Endothelial cell of umbilical vein (primary cell): ENCODE data around the gene EOLA1. TPM values are rescaled to one million over a fixed set of nuclear protein-coding genes. Genes with fewer than 3 reads are reported as not detected.

Source experiments
- BruUV-seq: library from RNA; stranded (reverse); fragments of 400-500 nt; replicated peaks from 2 replicates; lab custom pipeline; 2021; lab: Mats Ljungman, UMichigan
- CTCF ChIA-PET: fragments of 300-600, 350-600 bp; sonication (Branson Sonifier 250); formaldehyde crosslinking; loops from one replicate; lab custom pipeline; 2021; ENCODE audit warnings: antibody characterized with exemption, inconsistent platforms; lab: Charles Lee
- POLR2A ChIA-PET: fragments of 300-600, 350-600 bp; sonication (Branson Sonifier 250); formaldehyde crosslinking; loops from one replicate; lab custom pipeline; 2021; ENCODE audit warnings: antibody characterized with exemption, inconsistent platforms; lab: Charles Lee
- DNase-seq: peaks from one replicate; pipeline ENCODE4 v3.0.0-alpha.2; 2011; ENCODE audit warnings: low read depth, low spot score
- FAIRE-seq: peaks from 2 replicates; lab custom pipeline; 2011; peaks lifted over from hg19 to GRCh38; lab: Jason Lieb, UNC
- H2AFZ ChIP-seq: 2 replicates; pipeline ENCODE4 v1.6.0; 2012; ENCODE audit warnings: low read depth, low read length, control low read depth, inconsistent platforms
- H3K27ac ChIP-seq: 2 replicates; pipeline ENCODE4 v1.5.1; 2011; ENCODE audit warnings: low read depth, mild to moderate bottlenecking, control low read depth, low read length, moderate library complexity; ENCODE audit not compliant: insufficient read depth
- H3K27me3 ChIP-seq, 2 experiments: 2 replicates each; pipeline versions ENCODE4 v1.6.0 to v1.6.1; 2011; ENCODE audit warnings: low read length in 2 of 2, mixed read lengths in 1 of 2; ENCODE audit not compliant: control insufficient read depth in 2 of 2, insufficient read depth in 2 of 2
- H3K36me3 ChIP-seq, 2 experiments: 2 replicates in 1 of 2; 3 replicates in 1 of 2; pipeline ENCODE4 v1.5.1; 2011; ENCODE audit warnings: low read length in 2 of 2, mild to moderate bottlenecking in 1 of 2, moderate library complexity in 1 of 2; ENCODE audit not compliant: control insufficient read depth in 2 of 2, insufficient read depth in 2 of 2; ENCODE audit errors: extremely low read depth in 1 of 2
- H3K4me1 ChIP-seq: 3 replicates; pipeline ENCODE4 v1.5.1; 2011; ENCODE audit warnings: mild to moderate bottlenecking, low read length; ENCODE audit not compliant: control insufficient read depth, insufficient read depth; ENCODE audit errors: extremely low read depth
- H3K4me2 ChIP-seq: 2 replicates; pipeline ENCODE4 v1.6.1; 2011; ENCODE audit warnings: low read length, control low read depth, mixed read lengths; ENCODE audit not compliant: insufficient read depth
- H3K4me3 ChIP-seq, 3 experiments: fragments of 200-600 bp in 1 of 3; sonication (generic), shearing (Covaris generic) in 1 of 3; replicated peaks in 1 of 3; 2 replicates each; pipeline ENCODE4 v1.5.1; 2011 to 2016; ENCODE audit warnings: control low read depth in 3 of 3, low read length in 3 of 3, mild to moderate bottlenecking in 2 of 3, inconsistent platforms in 1 of 3, low read depth in 1 of 3, moderate library complexity in 1 of 3; ENCODE audit not compliant: insufficient read depth in 1 of 3
- H3K79me2 ChIP-seq: 2 replicates; pipeline ENCODE4 v1.6.0; 2012; ENCODE audit warnings: low read length, inconsistent platforms; ENCODE audit not compliant: control insufficient read depth, insufficient read depth
- H3K9ac ChIP-seq: replicated peaks from 2 replicates; pipeline ENCODE3; 2011; ENCODE audit warnings: low read length, control low read depth; ENCODE audit not compliant: insufficient read depth; ENCODE audit errors: extremely low read depth
- H3K9me1 ChIP-seq: replicated peaks from 3 replicates; pipeline ENCODE4 v1.6.0; 2011; ENCODE audit warnings: mild to moderate bottlenecking, low read length; ENCODE audit not compliant: control insufficient read depth, insufficient read depth; ENCODE audit errors: extremely low read depth
- H3K9me3 ChIP-seq: replicated peaks from 2 replicates; pipeline ENCODE4 v1.5.1; 2012; ENCODE audit warnings: low read length, inconsistent platforms; ENCODE audit not compliant: control insufficient read depth, insufficient read depth
- H4K20me1 ChIP-seq: replicated peaks from 2 replicates; pipeline ENCODE3; 2011; ENCODE audit warnings: mild to moderate bottlenecking, low read length; ENCODE audit not compliant: control insufficient read depth, insufficient read depth; ENCODE audit errors: extremely low read depth
- EZH2 ChIP-seq: IDR thresholded peaks from 2 replicates; pipeline ENCODE4 v1.6.1; 2012; ENCODE audit warnings: borderline replicate concordance, low read depth, mild to moderate bottlenecking, moderate library complexity, low read length, inconsistent platforms; ENCODE audit not compliant: severe bottlenecking
- FOS ChIP-seq: IDR thresholded peaks from 2 replicates; pipeline ENCODE4 v1.6.1; 2011; ENCODE audit warnings: mild to moderate bottlenecking, low read length, moderate library complexity, borderline replicate concordance; ENCODE audit not compliant: insufficient read depth
- GATA2 ChIP-seq: IDR thresholded peaks from 2 replicates; pipeline ENCODE4 v1.7.0; 2011; ENCODE audit warnings: low read depth, mild to moderate bottlenecking, moderate library complexity, mixed read lengths, low read length; ENCODE audit not compliant: insufficient read length, insufficient read depth
- JUN ChIP-seq: IDR thresholded peaks from 2 replicates; pipeline ENCODE4 v1.6.1; 2011; ENCODE audit warnings: borderline replicate concordance, low read depth; ENCODE audit not compliant: insufficient read length, insufficient read depth
- MYC ChIP-seq: IDR thresholded peaks from one replicate; pipeline ENCODE4 v1.6.1; 2011; ENCODE audit warnings: mild to moderate bottlenecking, low read depth, low read length
- POLR2A ChIP-seq: IDR thresholded peaks from 2 replicates; pipeline ENCODE4 v1.6.1; 2012; ENCODE audit warnings: low read depth, mild to moderate bottlenecking, control low read depth, low read length
- POLR2AphosphoS5 ChIP-seq: IDR thresholded peaks from 2 replicates; pipeline ENCODE4 v1.6.1; 2012; ENCODE audit warnings: low read depth, mild to moderate bottlenecking, control low read depth, low read length, moderate library complexity; ENCODE audit not compliant: insufficient read depth
- dilution Hi-C: fragments of 300-500 bp; cut with MboI; formaldehyde crosslinking; loops from one replicate; pipeline ENCODE4 v1.15.0; 2019; ENCODE audit warnings: low sequenced_read_pairs; ENCODE audit not compliant: extremely low pct_ligation_motif_present
- intact Hi-C: fragments of 100-400 bp; cut with micrococcal nuclease; formaldehyde crosslinking; loops from one replicate; pipeline ENCODE4 v1.10.0; 2022
- polyA plus RNA-seq, 4 experiments: library from polyadenylated mRNA; depleted of rRNA in 3 of 4; stranded (reverse) in 3 of 4; unstranded in 1 of 4; fragments of >200 nt; gene quantifications; 2 replicates each; pipeline versions ENCODE4 v1.2.1 to v1.2.3, GENCODE V29; 2011 to 2012; ENCODE audit warnings: missing spikeins in 1 of 4
- total RNA-seq: library from RNA; stranded (reverse); gene quantifications from 2 replicates; pipeline ENCODE4 v1.2.3, GENCODE V29; 2021
- TF ChIP-seq, protein P1 (sequence below), 2 donors: IDR thresholded peaks; 1 replicate in 1 of 2; 2 replicates in 1 of 2; pipeline ENCODE4 v1.5.1; 2011; ENCODE audit warnings: low read length in 2 of 2, mild to moderate bottlenecking in 2 of 2, moderate library complexity in 2 of 2, control low read depth in 1 of 2, inconsistent platforms in 1 of 2, low read depth in 1 of 2; ENCODE audit not compliant: insufficient read depth in 1 of 2; ENCODE audit errors: extremely low read depth in 1 of 2
- TF ChIP-seq, protein P2 (sequence below): IDR thresholded peaks from 2 replicates; pipeline ENCODE4 v1.6.1; 2011; ENCODE audit not compliant: insufficient read depth, insufficient read length

The EOLA1 gene
- total and polyA plus RNA-seq, 2 donors (not counting 3 experiments of a cell fraction or from before 2014, with no cell fraction given): 12.5 to 24.6 TPM

- H3K9ac ChIP-seq: no peak overlapping the region
- H3K9me3 ChIP-seq: no peaks in the 10 kb centered on the region
- FAIRE-seq (no peak), DNase-seq (no peak)
- H3K27ac ChIP-seq: no peak overlapping the region
- CTCF ChIA-PET: no interaction called here
- no peak overlapping the region for H3K4me3 ChIP-seq
- H3K4me1 ChIP-seq: no peaks in the 10 kb centered on the region
- H3K79me2 ChIP-seq: no peaks in the 10 kb centered on the region
- no TSS peak for BruUV-seq
- TF ChIP-seq JUN (no peak), POLR2AphosphoS5 (no peak), EZH2 (no peak), FOS (no peak), MYC (no peak), GATA2 (no peak), POLR2A (no peak)
- TF ChIP-seq, protein P1, sequence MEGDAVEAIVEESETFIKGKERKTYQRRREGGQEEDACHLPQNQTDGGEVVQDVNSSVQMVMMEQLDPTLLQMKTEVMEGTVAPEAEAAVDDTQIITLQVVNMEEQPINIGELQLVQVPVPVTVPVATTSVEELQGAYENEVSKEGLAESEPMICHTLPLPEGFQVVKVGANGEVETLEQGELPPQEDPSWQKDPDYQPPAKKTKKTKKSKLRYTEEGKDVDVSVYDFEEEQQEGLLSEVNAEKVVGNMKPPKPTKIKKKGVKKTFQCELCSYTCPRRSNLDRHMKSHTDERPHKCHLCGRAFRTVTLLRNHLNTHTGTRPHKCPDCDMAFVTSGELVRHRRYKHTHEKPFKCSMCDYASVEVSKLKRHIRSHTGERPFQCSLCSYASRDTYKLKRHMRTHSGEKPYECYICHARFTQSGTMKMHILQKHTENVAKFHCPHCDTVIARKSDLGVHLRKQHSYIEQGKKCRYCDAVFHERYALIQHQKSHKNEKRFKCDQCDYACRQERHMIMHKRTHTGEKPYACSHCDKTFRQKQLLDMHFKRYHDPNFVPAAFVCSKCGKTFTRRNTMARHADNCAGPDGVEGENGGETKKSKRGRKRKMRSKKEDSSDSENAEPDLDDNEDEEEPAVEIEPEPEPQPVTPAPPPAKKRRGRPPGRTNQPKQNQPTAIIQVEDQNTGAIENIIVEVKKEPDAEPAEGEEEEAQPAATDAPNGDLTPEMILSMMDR (IDR thresholded peaks at IDR 0.05; ENCODE audit: extremely low read depth in 1 of 2, insufficient read depth in 1 of 2, low read depth in 1 of 2, low read length in 2 of 2): no peak
- TF ChIP-seq, protein P2, sequence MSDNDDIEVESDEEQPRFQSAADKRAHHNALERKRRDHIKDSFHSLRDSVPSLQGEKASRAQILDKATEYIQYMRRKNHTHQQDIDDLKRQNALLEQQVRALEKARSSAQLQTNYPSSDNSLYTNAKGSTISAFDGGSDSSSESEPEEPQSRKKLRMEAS: no peak
- no peaks in the 10 kb centered on the region for H3K9me1 ChIP-seq
- dilution Hi-C loops: no loop called here
- no peak overlapping the region for H2AFZ ChIP-seq
- no peak overlapping the region for H3K4me2 ChIP-seq
- intact Hi-C loops: no loop called here
- H3K36me3 ChIP-seq: no peaks in the 10 kb centered on the region
- no peaks in the 10 kb centered on the region for H3K27me3 ChIP-seq
- POLR2A ChIA-PET: no interaction called here
- no peaks in the 10 kb centered on the region for H4K20me1 ChIP-seq
Observed at GRCh38 chrX:149569770-149570169, 29.0 kb downstream of the EOLA1 start.
